ENCODE results near the gene INO80E.
"Not testable (repeated sequence)": the region's sequence is repeated elsewhere in the genome, so short reads cannot be mapped to it uniquely, and the experiment has no call there.

Gene INO80E

DNA sequence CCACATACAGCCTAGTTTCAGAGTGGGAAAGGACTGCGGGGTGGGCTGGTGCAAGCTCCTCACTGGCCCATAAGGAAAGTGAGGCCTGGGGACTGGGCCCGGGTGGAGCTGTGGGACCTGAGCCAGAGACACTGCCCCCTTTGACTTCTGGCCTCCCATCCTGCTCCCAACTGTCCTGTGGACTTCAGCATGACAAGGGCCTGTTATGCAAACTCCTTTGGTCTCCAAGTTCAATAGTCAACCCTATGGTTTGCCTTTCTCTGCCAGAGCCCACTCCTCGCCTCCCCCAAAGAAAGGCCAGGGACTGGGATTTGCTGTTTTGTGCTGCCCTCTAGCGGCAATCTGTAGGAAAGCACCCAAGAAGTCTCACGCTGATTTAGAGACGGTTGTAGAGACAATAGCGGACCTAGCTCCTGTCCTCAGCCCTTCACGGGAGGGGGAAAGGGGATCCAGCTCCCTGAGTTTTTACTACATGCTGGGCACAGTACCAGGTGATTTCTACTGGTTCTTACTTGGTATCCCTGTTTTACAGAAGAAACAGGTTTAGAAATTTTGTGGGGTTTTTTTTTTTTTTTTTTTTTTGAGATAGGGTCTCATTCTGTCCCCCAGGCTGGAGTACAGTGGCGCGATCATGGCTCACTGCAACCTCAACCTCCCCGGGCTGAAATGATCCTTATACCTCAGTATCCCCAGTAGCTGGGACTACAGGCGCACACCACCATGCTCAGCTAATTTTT lies 36.2 kb downstream of the INO80E start:
- peak; percentile 70 for DNase-seq (ENCODE audit: low spot score)

DNA sequence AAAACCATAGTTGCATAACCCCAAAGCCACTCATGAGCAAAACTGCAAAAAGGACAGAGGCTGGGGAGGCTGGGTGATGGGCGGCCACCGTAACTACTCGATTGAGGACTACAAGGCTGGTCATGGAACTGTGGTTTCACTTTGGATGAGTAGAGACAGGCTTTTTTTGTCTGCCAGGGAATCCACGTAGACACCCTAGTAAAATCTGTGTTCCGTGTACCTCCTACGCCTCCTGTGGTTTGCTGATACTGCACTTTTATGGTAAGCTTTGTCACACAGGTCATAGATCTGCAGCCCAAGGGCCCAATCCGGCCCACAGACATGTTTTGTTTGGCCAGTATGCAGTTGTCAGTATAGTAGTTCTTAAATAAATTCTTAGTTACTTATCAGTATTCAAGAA lies 37.2 kb downstream of the INO80E start:
- DNase-seq (ENCODE audit: low spot score) = no peak

DNA sequence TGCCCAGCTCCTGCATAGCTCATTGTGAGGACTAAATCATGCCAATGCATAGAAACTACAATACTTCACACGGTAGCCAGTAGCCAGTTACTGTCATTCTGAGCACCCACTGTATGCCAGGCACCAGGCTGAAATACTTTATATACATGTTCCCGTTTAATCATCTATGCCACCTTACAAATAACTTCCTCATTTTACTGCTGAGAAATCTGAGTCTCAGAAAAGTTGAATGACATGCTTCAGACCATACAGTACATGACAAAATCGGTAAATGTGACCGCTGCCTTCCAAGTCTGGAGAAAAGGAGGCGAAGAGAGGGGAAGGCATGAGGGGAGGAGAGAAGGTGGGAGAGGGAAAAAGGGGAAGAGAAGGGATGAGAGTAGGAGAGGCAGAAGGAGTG lies 44.2 kb downstream of the INO80E start:
- no peak for DNase-seq (ENCODE audit: low spot score)

DNA sequence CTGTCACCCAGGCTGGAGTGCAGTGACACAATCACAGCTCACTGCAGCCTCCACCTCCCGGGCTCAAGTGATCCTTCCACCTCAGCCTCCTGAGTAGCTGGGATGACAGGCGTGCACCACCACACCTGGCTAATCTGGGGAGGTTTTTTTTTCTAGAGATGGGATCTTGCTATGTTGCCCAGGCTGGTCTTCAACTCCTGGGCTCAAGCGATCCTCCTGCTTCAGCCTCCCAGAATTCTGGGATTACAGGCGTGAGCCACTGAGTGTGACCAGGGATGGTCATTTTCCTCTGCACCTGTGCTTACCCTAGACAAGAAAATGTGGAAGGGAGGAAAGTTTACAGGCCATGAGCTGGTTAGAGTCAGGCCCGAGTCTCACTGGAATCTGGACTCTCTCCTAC lies 44.6 kb downstream of the INO80E start:
- DNase-seq (ENCODE audit: low spot score) = not testable (repeated sequence)

DNA sequence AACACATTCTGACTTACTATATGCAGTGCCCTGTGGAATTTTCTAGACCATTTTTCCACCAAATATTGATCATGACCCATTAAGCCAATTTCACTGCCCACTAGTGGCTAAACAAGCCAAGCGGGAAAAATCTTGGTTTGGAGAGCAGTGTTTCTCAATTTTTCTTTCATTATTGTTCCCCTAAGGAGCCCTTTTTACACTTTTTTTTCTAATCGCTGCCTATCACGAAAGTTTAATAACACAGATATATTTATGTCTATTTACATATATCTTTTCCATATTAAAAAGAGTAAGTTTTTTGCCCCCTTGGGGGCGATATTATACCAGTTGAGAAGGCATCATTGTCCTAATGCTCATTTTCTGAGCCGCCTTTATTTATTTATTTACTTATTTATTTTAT lies 45.8 kb downstream of the INO80E start:
- DNase-seq (ENCODE audit: low spot score) = peak; percentile 48

DNA sequence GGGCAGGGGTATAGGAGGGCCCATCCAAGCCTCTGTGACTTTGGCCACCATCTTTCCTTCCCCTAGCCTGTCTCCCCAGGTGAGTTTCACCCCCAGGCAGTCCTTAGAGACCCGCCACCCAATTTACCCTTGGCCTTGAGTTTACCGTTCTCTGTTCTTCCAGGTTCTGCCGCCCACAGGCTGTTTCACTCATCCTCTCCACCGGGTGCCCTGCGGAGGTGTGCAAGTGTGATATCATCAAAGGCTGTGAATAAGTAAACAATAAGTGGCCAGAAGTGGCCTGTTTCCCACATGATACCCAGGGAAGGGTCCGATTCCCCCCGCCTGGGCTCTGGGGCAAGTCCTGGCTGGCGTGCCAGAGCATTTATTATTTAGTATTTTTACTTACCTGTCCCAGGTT lies 50.1 kb downstream of the INO80E start:
- DNase-seq (ENCODE audit: low spot score) = no peak

DNA sequence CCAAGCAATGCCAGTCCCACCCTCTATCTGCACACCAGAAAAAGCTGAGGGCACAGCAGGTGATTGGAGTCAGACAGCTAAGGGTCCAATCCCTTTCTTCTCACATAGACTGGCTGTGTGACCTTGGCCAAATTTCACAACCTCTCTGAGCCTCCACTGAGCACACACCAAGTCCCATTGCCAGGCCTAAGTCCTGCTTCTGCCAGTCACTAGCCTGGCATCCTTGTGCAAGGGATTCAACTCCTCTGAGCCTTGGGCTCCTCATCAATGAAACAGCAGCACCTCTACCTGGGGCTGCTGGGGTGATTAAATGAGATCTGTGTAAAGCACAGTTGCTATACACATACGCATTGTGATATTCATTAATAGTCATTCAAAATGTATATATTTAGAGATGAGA lies 50.5 kb downstream of the INO80E start:
- DNase-seq (ENCODE audit: low spot score) = no peak

DNA sequence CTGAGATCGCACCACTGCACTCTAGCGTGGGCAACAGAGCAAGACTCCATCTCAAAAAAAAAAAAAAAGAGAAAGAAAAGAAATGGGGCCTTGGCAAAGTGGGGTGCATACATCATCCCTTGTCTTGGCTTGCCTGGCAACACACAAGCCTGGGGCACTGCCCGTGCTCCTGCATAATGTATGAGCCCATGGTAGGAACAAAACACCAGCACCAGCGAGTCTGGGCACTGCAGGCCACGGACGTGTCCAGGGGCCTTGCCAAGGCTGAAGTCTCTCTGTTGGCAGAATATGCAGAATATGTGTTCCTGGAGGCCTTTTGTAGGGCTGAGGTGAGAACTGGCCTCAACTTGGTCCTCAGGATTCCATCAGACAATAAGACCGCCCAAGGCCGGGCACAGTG lies 53.8 kb downstream of the INO80E start:
- no peak for DNase-seq (ENCODE audit: low spot score)

DNA sequence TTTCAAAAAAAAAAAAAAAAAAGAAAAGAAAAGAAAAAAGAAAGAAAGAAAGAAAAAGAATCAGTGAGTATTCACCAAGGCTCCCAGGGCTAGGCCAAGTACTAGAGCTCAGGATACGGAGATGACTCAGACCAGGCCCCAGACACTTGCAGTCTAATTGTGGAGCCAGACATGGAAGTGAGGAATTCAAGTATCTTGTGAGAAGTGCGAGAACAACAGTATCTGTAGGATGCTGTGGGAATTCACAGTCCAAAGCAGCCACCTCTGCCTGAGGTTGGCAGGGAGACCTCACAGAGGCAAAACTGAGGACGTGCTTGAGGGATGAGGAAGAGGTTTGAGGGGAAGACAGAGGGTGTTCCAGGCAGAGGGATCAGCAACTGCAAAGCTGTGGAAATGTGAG lies 55.5 kb downstream of the INO80E start:
- peak; percentile 84 for DNase-seq (ENCODE audit: low spot score)

DNA sequence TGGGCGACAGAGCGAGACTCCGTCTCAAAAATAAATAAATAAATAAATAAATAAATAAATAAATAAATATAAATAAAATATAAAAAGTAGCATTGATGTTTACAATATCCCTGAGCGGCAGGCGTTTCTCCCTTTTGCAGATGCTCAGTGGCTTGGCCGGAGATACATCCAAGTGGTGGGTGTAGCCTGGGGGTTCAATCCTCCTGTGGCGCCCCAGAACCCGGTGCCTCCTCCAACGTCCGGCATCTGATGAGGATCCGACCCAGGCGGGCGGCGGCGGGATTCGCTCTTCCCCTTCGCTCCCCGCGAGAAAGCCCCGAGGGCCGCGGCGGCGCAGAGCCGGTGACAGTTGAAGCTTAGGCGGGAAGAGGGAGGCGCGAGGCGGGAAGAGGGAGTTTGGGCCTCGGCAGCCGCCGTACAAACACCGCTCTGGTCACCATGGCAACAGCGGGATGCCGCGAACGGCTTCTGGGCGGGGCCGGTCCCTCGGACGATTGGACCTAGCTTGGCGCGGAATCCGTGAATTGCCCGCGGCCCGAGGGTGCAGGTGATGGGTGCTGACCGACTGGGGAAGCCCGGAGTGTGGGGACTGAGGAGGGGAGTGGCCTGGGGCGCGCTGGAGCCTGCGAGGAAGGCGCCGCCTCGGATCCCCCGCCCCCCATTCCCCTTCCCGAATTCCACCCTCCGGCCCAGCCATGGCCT lies 56.8 kb downstream of the INO80E start:
- DNase-seq (ENCODE audit: low spot score) = peak; percentile 97

DNA sequence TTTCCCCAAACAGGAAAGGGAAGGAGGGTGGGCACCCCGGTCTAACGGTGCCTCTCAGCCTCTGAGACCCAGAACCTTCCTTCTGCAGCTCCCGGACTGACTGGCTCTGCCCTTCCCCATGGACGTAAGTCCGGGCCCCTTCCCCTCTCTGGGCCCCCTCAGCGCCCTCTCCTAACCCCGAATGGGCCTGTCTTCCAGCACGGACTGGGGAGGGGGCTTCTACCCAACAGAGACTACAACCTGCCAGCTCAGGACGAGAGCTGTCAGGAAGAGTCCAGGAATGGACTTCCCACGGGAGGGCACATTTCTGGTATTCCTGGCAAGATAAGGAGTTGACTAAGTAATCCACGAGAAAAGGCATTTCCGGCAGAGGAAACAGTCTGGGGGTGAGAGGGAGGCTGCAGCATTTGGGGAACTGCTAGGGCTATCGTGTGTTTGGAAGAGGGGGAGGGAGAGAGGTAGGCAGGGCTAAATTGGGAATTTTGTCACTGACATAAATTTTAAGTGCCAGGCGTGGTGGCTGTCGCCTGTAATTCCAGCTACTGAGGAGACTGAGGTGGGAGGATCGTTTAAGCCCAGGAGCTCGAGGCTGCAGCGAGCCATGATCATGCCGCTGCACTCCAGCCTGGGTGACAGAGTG lies 57.5 kb downstream of the INO80E start:
- peak; percentile 62 for DNase-seq (ENCODE audit: low spot score)

DNA sequence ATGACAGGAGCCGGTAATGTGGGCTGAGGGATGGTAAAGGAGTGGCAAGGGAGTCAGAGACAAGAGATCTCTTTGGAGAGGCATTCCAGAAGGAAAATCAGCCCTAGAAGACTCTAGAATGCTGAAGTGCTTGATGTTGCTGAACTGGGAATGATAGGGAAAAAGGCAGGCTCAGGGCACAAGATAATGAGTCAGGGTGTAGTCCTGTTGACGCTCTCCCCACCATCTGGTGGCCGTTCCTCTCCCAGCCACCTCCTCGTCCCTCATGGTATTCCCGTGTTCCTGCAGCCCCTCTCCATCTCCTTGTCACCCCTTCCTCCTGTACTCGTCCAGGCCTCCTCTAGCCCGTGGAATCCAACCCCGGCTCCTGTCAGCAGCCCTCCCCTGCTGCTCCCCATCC lies 58.4 kb downstream of the INO80E start:
- DNase-seq (ENCODE audit: low spot score) = no peak

DNA sequence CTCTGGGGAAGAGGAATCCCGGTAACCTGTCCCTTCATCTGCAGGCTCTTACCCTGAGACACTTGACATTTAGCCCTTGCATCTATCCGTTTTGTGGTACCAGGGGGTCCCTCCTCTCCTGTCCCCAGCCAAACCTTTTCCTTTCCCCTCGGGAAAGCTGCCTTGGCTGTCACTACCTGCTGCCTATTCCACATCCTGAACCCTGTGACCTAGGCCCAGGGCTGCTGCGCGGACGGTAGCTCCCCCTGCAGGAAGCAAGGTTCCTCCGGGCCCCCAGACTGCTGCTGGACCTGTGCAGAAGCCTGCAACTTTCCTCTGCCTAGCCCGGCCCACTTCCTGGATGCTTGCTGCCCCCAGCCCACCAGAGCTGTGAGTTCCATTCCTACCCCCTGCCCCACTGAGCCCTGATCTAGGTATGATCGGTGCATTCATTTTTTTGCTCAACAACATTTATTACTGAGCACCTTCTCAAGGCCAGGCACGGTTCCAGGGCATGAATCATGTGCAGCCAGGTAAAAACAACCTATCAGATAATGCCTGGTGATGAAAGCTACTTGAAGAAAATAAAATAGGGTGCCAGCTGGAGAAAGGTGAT lies 59.0 kb downstream of the INO80E start:
- DNase-seq (ENCODE audit: low spot score) = no peak
